ENCODE measurements around the gene CREB5.
"Not testable (repeated sequence)": the region's sequence is repeated elsewhere in the genome, so short reads cannot be mapped to it uniquely, and the experiment has no call there.

CREB5 gene

DNA sequence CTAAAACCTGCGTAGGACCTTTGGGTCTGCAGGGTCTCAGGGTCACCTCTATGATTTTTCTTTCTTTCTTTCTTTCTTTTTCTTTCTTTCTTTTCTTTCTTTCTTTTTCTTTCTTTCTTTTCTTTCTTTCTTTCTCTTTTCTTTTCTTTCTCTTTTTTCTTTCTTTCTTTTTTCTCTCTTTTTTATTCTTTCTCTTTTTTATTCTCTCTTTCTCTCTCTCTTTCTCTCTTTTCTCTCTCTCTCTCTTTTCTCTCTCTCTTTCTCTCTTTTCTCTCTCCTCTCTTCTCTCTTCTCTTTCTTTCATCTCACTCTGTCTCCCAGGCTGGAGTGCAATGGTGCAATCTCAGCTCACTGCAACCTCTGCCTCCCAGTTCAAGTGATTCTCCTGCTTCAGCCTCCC is 139.4 kb downstream of the CREB5 start:
- not testable (repeated sequence) for DNase-seq

DNA sequence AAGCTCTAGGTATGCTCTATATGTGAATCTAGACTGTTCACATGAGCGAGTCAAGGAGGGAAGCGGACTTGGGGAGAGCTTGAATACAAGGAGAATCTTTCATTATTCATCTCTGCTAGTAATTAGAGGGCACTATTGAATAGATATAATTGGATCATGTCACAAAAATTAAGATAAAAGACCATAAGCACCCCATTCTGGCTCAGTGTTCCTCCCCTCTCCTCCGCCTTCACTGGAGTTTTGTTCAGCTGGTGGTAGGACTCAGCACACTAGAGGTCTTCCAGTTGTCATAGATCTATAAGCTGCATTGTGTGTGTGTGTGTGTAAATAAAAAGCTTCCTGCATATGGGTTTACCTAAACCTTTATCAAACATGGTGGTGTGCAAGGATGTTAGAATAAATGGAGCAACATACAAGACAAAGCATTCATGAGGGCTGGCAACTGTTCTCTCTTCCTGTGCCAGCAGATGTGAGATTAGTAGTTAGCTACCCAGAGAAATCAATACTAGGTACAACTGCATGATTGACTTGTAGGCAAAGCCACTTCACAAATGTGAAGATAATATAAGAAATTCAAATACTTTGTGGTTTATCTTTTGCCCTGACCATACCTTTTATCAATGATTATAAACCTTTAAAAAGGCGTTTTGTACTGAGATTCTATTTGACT is 142.6 kb downstream of the CREB5 start:
- DNase-seq: no peak

DNA sequence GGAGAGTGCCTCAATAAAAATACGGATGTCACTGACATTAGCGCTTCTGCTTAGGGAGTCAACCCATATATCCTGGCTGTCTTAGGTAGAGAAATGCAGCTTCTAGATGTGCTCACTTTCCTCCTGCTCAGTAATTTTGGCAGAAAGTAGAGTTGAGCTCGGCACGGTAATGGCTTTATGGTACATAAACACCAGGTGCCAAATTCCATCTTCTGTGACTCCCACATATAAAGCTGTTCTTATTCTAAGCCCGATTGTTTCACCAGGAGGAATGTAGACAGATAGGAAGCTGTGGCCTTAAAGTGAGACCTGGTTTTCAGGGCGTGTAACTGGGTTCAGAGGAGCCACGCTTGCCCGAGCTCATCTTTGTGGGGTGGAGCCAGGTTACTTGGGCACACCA is 143.7 kb downstream of the CREB5 start:
- no peak for DNase-seq

DNA sequence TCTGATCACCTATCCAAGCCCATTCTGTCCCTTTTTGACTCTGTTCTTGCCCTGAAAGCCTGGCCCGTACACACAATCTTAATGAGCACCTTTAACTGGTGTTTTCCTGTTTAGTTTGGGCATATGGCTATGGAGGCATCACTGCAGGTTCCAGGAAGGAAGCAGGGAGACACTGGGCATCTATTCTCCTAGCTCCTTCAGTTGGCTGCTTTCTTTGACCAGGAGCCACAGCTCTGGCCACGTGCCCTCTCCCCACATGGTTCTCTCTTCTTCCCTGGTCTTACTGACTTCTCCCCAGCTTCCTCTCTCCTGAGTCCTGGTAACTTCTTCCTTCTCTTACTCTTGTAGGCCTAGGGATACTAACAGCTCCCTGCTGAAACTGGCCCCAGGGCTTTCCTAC is 144.4 kb downstream of the CREB5 start:
- DNase-seq: no peak

DNA sequence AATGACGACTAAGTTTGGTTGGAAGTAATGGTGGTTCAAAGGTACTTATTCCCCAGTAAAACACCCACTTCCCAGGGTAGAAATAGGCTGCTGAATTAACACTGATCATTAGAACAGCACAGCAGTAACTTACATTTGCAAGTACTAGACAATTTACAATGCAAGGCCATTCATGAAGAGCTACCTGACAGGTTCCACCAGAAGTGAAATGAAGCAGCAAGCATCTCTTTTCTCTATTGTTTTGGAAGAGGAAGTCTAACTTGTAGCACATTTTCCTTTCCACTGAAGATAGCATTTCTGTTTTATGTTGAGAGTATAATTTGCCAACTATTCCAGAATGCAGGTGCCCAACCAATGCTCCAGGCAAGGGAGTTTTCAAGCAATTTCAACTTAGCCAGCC is 145.9 kb downstream of the CREB5 start:
- DNase-seq: no peak

GRCh38 chr7:28560767-28561166 is 148.4 kb downstream of the CREB5 start:
- no peak for DNase-seq

GRCh38 chr7:28564033-28564432 is 151.7 kb downstream of the CREB5 start:
- DNase-seq: no peak

GRCh38 chr7:28564755-28565374 is 152.5 kb downstream of the CREB5 start:
- DNase-seq: peak; percentile 45

GRCh38 chr7:28565980-28566379 is 153.7 kb downstream of the CREB5 start:
- DNase-seq: no peak

DNA sequence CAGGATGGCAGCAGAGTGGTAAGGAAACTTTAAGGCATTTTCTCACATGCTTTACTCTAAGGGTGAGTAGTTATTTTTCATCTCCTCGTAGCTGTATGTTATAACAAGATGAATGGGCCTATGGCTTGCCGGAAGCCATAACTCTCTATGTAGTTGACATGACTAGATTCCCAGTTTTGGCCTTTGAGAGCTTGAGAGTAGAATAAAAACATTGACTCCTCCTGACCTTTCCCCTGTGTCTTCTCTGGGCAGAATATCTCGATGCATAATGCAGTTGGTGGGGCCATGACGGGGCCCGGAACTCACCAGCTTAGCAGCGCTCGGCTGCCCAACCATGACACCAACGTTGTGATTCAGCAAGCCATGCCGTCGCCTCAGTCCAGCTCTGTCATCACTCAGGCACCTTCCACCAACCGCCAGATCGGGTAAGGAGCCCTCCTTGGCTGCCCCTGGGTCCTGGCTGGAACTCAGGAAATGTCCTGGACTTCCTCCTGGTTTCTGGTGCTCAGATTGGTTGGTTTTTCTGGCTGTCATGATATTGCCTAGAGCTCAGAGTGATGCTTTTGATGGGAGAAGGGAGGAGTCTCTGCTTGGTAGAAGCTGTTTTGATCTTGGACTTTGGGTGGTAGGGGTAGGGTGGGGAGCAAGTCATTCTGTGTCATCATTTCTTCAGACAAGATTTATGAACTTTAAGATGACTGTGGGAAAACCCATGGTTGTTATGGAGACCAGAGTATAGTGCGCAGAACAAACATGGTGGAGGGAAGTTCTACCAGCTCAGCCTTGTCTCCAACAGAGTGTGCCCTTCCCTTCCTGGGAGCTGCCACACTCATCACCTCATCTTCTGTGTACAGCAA is 158.0 kb downstream of the CREB5 start:
- DNase-seq: no peak

DNA sequence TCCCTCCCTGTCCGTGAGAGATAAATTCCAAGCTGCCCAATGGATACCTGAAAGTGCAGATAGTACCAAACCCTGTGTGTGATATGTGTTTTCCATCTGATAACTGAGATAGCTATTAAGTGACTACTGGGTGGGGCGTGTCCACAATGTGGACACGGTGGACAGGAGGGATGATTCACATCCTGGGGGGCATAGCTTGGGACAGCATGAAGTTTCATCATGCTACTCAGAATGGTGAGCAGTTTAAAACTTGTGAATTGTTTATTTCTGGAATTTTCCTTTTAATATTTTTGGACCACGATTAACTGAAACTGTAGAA is 158.6 kb downstream of the CREB5 start:
- peak; percentile 68 for DNase-seq

GRCh38 chr7:28571405-28571804 is 159.1 kb downstream of the CREB5 start:
- DNase-seq: no peak

DNA sequence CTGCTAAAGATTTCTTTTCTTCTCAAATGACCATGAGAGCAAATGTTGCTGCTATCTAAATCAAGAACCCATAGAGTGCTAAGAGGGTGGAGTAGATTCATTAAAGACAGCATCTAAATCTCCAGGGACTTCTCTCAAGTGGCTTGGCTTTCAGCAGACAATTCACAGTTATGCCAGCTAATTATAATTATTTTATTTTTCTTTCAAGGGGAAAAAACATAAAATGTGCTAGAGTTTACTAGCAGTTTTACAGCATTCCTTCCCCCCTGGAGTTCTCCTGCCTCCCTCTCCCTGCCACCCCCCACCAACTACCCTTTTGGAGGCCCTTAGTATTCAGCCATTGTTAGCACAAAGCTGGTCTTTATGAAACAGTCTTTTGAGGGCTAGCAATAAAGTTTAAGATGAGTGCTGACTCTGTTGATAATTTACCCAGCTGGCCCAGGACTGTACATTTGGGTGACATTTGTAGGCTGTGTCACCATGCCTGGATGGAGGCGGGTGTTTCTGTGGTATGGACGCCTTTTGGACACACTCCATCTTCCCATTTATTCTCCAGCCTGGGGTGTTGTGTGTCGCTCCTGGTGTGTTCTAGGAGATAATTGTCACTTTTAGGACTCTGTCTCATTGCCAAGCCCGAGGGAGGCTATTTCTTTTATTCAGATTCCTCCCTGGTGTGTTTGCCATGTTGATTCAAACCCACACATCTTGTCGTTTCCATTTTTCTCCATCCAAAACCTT is 160.2 kb downstream of the CREB5 start:
- peak; percentile 11 for DNase-seq

DNA sequence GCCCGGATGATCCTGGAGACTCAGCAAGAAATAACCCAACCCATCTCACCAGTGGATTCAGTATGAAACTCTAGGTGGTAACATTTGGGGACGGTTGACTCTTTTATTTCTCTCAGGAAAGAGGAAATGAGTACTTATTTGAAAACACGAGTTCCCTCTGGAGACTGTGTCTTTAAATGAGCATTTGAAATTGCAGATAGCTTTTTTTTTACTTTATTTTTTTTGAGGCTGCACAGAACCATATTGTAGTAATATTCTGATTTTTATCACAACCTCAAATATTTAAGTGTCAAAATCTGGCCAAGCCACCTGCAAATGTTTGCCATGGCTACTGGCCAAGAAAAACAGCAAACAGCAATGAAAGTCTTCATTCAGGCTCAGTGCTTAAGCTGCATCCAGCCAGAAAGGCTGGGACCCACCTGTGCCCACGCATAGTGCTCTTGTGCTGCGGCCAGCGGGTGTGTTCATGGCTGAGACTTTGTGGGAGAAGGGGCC is 160.8 kb downstream of the CREB5 start:
- DNase-seq: peak; percentile 52

DNA sequence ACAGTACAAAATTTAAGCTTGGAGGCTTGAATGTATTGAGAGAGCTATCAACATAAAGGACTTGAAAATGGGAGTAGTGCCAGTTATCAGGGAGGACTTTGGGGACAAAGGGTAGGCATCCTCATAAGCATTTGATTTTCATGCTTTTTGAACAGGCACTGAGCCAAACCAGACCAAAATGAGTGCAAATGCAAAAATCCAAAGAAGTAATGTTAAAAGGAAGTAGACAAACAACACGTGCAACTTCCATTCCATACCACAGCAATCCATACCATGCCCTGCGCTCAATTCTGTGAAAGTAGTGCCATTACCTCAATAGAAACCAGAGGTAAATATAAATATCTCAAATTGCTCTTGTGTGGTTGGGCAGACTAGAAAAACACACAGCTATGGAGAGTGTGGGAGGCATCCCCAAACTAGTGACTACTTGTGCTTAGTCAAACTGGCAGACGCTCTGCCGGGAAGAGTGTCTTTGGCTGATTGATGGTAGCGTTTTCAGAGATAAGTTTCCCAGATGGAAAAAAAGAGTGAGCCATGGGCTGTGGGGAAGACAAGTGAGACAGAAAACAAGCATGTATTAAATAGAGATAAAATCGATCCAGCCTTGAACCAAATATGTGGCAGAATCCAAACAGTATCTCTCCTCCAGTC is 161.5 kb downstream of the CREB5 start:
- peak; percentile 18 for DNase-seq

- DNase-seq: peak; percentile 41
Observed at GRCh38 chr7:28575241-28575643, 162.9 kb downstream of the CREB5 start.

DNA sequence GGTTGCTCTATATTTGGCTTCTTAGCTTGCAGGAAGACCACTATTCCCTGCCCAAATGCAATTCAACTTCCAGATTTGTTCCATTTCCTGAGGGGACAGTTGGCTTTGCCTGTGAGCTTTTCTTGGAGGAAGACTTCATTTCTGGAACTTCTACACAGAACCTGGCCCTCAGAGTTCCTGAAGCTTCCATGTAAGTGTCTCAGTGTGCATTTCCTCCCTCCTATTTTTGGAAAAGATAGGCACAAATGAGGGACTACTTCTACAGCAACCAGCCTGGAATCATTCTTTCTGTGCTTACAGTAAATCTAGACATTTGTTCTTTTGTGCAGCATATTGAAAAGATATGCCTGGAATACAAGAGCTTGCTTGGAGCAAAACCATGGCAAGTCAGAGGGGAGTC is 164.3 kb downstream of the CREB5 start:
- no peak for DNase-seq

- DNase-seq: peak; percentile 57
Observed at GRCh38 chr7:28579571-28579970, 167.3 kb downstream of the CREB5 start.

- no peak for DNase-seq
Observed at GRCh38 chr7:28580665-28581064, 168.3 kb downstream of the CREB5 start.

GRCh38 chr7:28581351-28581750 is 169.0 kb downstream of the CREB5 start:
- no peak for DNase-seq

DNA sequence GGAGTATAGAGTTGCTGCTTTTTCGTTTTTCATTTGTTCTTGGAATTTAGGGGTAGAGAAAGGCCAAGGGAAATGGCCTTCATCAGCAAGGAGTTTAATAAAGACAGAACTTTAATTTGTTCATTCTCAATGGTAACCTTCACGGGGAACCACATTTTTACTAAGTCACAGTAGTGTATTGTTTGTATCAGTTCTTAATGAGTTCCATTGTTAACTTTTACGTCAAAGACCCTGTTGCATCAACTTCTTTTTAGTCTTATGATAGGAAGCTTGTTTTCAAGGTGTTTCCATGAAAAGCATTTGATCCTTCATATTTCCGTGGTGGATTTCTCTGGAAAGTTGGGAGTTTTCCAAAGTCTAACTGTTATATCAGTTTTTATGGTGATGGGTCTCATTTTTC is 169.9 kb downstream of the CREB5 start:
- no peak for DNase-seq

GRCh38 chr7:28584235-28584634 is 171.9 kb downstream of the CREB5 start:
- no peak for DNase-seq

Data from fibroblast of skin of scalp (primary cell).